ENCODE results near the gene KRT36.

- TF ChIP-seq POLR2AphosphoS5 (IDR thresholded peaks at IDR 0.05; ENCODE audit: insufficient read depth, low read depth, low read length) (no peak), CTCF (IDR thresholded peaks at IDR 0.05; ENCODE audit: extremely low read depth in 1 of 2, insufficient read depth in 1 of 2, low read depth in 1 of 2, low read length in 2 of 2) (no peak), POLR2A (IDR thresholded peaks at IDR 0.05; ENCODE audit: low read depth, low read length) (no peak), JUN (IDR thresholded peaks at IDR 0.05; ENCODE audit: borderline replicate concordance, insufficient read depth, insufficient read length, low read depth) (no peak), FOS (IDR thresholded peaks at IDR 0.05; ENCODE audit: borderline replicate concordance, insufficient read depth, low read length) (no peak), MYC (IDR thresholded peaks at IDR 0.05; ENCODE audit: low read depth, low read length) (no peak), EZH2 (IDR thresholded peaks at IDR 0.05; ENCODE audit: borderline replicate concordance, low read depth, low read length, severe bottlenecking) (no peak), MAX (IDR thresholded peaks at IDR 0.05; ENCODE audit: insufficient read depth, insufficient read length) (no peak)
Measured at GRCh38 chr17:41483991-41484826, 5.5 kb downstream of the KRT36 start.

Measured in endothelial cell of umbilical vein (primary cell).